CD4-positive, alpha-beta T cell (primary cell): ENCODE data around the gene LTBP2. TPM values are rescaled to one million over a fixed set of nuclear protein-coding genes. Genes with fewer than 3 reads are reported as not detected.

Experiments
- ATAC-seq: fragments of 200-7000 bp; cut with Tn5 transposase; one replicate; pipeline ENCODE4 v1.10.0; 2022; ENCODE audit warnings: mild to moderate bottlenecking; ENCODE audit not compliant: poor library complexity
- CTCF ChIA-PET: fragments of 350-600 bp; sonication (Branson Sonifier 250); formaldehyde crosslinking; loops from one replicate; lab custom pipeline; 2021; ENCODE audit warnings: antibody characterized with exemption, inconsistent platforms; lab: Charles Lee
- POLR2A ChIA-PET: fragments of 350-600 bp; sonication (Branson Sonifier 250); formaldehyde crosslinking; loops from one replicate; lab custom pipeline; 2021; ENCODE audit warnings: antibody characterized with exemption, inconsistent platforms; lab: Charles Lee
- DNase-seq, 14 experiments: peaks; one replicate each; pipeline ENCODE4 v3.0.0-alpha.2; 2013 to 2020; ENCODE audit warnings: mixed read lengths in 2 of 14
- H3K27ac ChIP-seq, 2 donors: one replicate each; pipeline versions ENCODE4 v1.5.1 to v1.7.0; 2013; ENCODE audit warnings: low read length in 2 of 2, low read depth in 1 of 2, mild to moderate bottlenecking in 1 of 2
- H3K27me3 ChIP-seq, 2 experiments: 1 replicate in 1 of 2; 2 replicates in 1 of 2; pipeline versions ENCODE4 v1.6.1 to v1.7.0; 2013; ENCODE audit warnings: low read length in 2 of 2, control low read depth in 1 of 2, mild to moderate bottlenecking in 1 of 2, moderate library complexity in 1 of 2; ENCODE audit not compliant: insufficient read depth in 2 of 2, control insufficient read depth in 1 of 2
- H3K36me3 ChIP-seq: one replicate; pipeline ENCODE4 v1.6.1; 2013; ENCODE audit warnings: low read length, control low read depth; ENCODE audit not compliant: insufficient read depth
- H3K4me1 ChIP-seq: one replicate; pipeline ENCODE4 v1.6.1; 2013; ENCODE audit warnings: low read length, control low read depth; ENCODE audit not compliant: insufficient read depth
- H3K4me3 ChIP-seq: one replicate; pipeline ENCODE4 v1.5.1; 2013; ENCODE audit warnings: mild to moderate bottlenecking, low read length, moderate library complexity
- H3K9me3 ChIP-seq, 2 experiments: 1 replicate in 1 of 2; 2 replicates in 1 of 2; pipeline versions ENCODE4 v1.6.1 to v1.7.0; 2013; ENCODE audit warnings: low read length in 2 of 2, mild to moderate bottlenecking in 2 of 2, control low read depth in 1 of 2, moderate library complexity in 1 of 2; ENCODE audit not compliant: control insufficient read depth in 1 of 2, insufficient read depth in 1 of 2
- H3K27ac Mint-ChIP-seq: one replicate; pipeline ENCODE4 v1.8.0; 2020; ENCODE audit warnings: mixed read lengths
- H3K27me3 Mint-ChIP-seq: one replicate; pipeline ENCODE4 v1.8.0; 2021; ENCODE audit warnings: mixed read lengths
- H3K36me3 Mint-ChIP-seq: one replicate; pipeline ENCODE4 v1.8.0; 2021; ENCODE audit warnings: low read depth, mixed read lengths
- H3K4me1 Mint-ChIP-seq: one replicate; pipeline ENCODE4 v1.8.0; 2021; ENCODE audit warnings: low read depth, mixed read lengths
- H3K4me3 Mint-ChIP-seq: one replicate; pipeline ENCODE4 v1.8.0; 2020; ENCODE audit warnings: mild to moderate bottlenecking, mixed read lengths
- H3K9me3 Mint-ChIP-seq: one replicate; pipeline ENCODE4 v1.8.0; 2020; ENCODE audit warnings: mixed read lengths
- CTCF ChIP-seq: fragments of 200-600 bp; IDR thresholded peaks from one replicate; pipeline ENCODE4 v1.8.0; 2022; ENCODE audit warnings: antibody characterized with exemption, mild to moderate bottlenecking
- intact Hi-C, 2 experiments: fragments of 100-400 bp; cut with DNase I in 1 of 2; cut with micrococcal nuclease in 1 of 2; formaldehyde crosslinking; loops; one replicate each; pipeline versions ENCODE4 v1.15.1 to v1.9.0; 2023 to 2025; cut with DNase I, micrococcal nuclease
- total RNA-seq, 174 experiments: library from RNA in 2 of 174; stranded (reverse) in 2 of 174; gene quantifications; one replicate each; pipeline ENCODE4 v1.2.3 and lab custom pipeline; 2021 to 2026

The LTBP2 gene
- total RNA-seq, 2 experiments from 2014 or later = 0.45 to 0.47 TPM

- TF ChIP-seq CTCF = no peak
- Histone ChIP-seq H3K4me1 (no peaks in the 10 kb centered on the region), H3K27me3 (peaks cover 0 to 2% of the 10 kb centered on the region in 2 experiments), H3K36me3 (no peaks in the 10 kb centered on the region), H3K9me3 (no peaks in the 10 kb centered on the region), H3K4me3 (no peak overlapping the region), H3K27ac (no peak overlapping the region)
- ChIA-PET CTCF (no interaction called here), POLR2A (no interaction called here)
- intact Hi-C loops = no loop called here
- ATAC-seq = no peak
- Mint-ChIP-seq H3K4me1 (no peaks in the 10 kb centered on the region), H3K27me3 (no peaks in the 10 kb centered on the region), H3K4me3 (no peak overlapping the region), H3K36me3 (no peaks in the 10 kb centered on the region), H3K9me3 (no peaks in the 10 kb centered on the region), H3K27ac (no peak overlapping the region)
- no peak for DNase-seq
Observed at GRCh38 chr14:74554742-74555362, 57.2 kb downstream of the LTBP2 start.

- Mint-ChIP-seq H3K4me1 (no peaks in the 10 kb centered on the region), H3K27ac (no peak overlapping the region), H3K27me3 (no peaks in the 10 kb centered on the region), H3K4me3 (no peak overlapping the region), H3K36me3 (no peaks in the 10 kb centered on the region), H3K9me3 (no peaks in the 10 kb centered on the region)
- no peaks in the 10 kb centered on the region for H3K36me3 ChIP-seq
- no peak overlapping the region for H3K4me3 ChIP-seq
- CTCF ChIA-PET = no interaction called here
- H3K27ac ChIP-seq = no peak overlapping the region
- peaks cover 0 to 2% of the 10 kb centered on the region in 2 experiments for H3K27me3 ChIP-seq
- intact Hi-C loops = no loop called here
- POLR2A ChIA-PET = no interaction called here
- no peaks in the 10 kb centered on the region for H3K9me3 ChIP-seq
- DNase-seq = no peak
- no peaks in the 10 kb centered on the region for H3K4me1 ChIP-seq
- ATAC-seq = no peak
- TF ChIP-seq CTCF = no peak
Observed at GRCh38 chr14:74552623-74553022, 59.4 kb downstream of the LTBP2 start.

- no peak overlapping the region for H3K4me3 ChIP-seq
- no peaks in the 10 kb centered on the region for H3K36me3 Mint-ChIP-seq
- no peaks in the 10 kb centered on the region for H3K36me3 ChIP-seq
- ChIA-PET CTCF (no interaction called here), POLR2A (no interaction called here)
- no peak for DNase-seq
- no peak for ATAC-seq
- no peaks in the 10 kb centered on the region for H3K27me3 Mint-ChIP-seq
- H3K4me1 Mint-ChIP-seq = no peaks in the 10 kb centered on the region
- no peak overlapping the region for H3K27ac Mint-ChIP-seq
- H3K27ac ChIP-seq = no peak overlapping the region
- intact Hi-C loops = no loop called here
- H3K4me1 ChIP-seq = no peaks in the 10 kb centered on the region
- no peaks in the 10 kb centered on the region for H3K9me3 Mint-ChIP-seq
- TF ChIP-seq CTCF = no peak
- H3K4me3 Mint-ChIP-seq = no peak overlapping the region
- H3K9me3 ChIP-seq = no peaks in the 10 kb centered on the region
- peaks cover 0 to 2% of the 10 kb centered on the region in 2 experiments for H3K27me3 ChIP-seq
Observed at GRCh38 chr14:74551431-74552371, 60.3 kb downstream of the LTBP2 start.
